CD4-positive, alpha-beta T cell treated with Interleukin-4 for 1 hour (primary cell): ENCODE data around the gene GLTP.
A peak's percentile ranks its signal among the peaks of the same experiment; 100 is the strongest.
"Not testable (repeated sequence)": the region's sequence is repeated elsewhere in the genome, so short reads cannot be mapped to it uniquely, and the experiment has no call there.

Experiments
- DNase-seq, 2 donors: peaks; one replicate each; pipeline ENCODE4 v3.0.0-alpha.2; 2020 to 2022

The GLTP gene

GRCh38 chr12:109900752-109901580, 20.6 kb upstream of the GLTP start:
- DNase-seq, result no peak

- peak; percentile 80 to 81 for DNase-seq
Measured at GRCh38 chr12:109899783-109900751, 19.7 kb upstream of the GLTP start, which contains the start of gene TCHP. Gene TCHP (plus strand): TSS chr12:109900274. CDS start chr12:109903027, 2,753 bp downstream.

- not testable (repeated sequence) for DNase-seq
Measured at GRCh38 chr12:109899345-109899744, 19.0 kb upstream of the GLTP start.

- DNase-seq, result no peak
Measured at GRCh38 chr12:109897029-109897428, 16.7 kb upstream of the GLTP start.

- no peak for DNase-seq
Measured at GRCh38 chr12:109896188-109896587, 15.8 kb upstream of the GLTP start.

- DNase-seq, result no peak
Measured at GRCh38 chr12:109894939-109895338, 14.6 kb upstream of the GLTP start.

- DNase-seq, result no peak
Measured at GRCh38 chr12:109893261-109893995, 13.1 kb upstream of the GLTP start.

- DNase-seq, result peak; percentile 42 to 50
Measured at GRCh38 chr12:109892748-109893147, 12.4 kb upstream of the GLTP start.

GRCh38 chr12:109892165-109892715, 11.9 kb upstream of the GLTP start:
- no peak for DNase-seq

- not testable (repeated sequence) for DNase-seq
Measured at GRCh38 chr12:109891731-109892130, 11.4 kb upstream of the GLTP start.

GRCh38 chr12:109890620-109891170, 10.4 kb upstream of the GLTP start:
- DNase-seq, result no peak

GRCh38 chr12:109888179-109889020, 8.1 kb upstream of the GLTP start:
- DNase-seq, result peak; percentile 42 to 62

GRCh38 chr12:109885616-109886015, 5.3 kb upstream of the GLTP start:
- DNase-seq, result no peak

GRCh38 chr12:109883461-109883860, 3.1 kb upstream of the GLTP start:
- DNase-seq, result no peak

- no peak for DNase-seq
Measured at GRCh38 chr12:109881752-109882151, 1.4 kb upstream of the GLTP start.

GRCh38 chr12:109880938-109881337, 597 bp upstream of the GLTP start:
- no peak for DNase-seq

GRCh38 chr12:109879351-109880042, 844 bp downstream of the GLTP start:
- peak in 1 of 2 donors; percentile 15 for DNase-seq

- no peak for DNase-seq
Measured at GRCh38 chr12:109878749-109879148, 1.6 kb downstream of the GLTP start.

GRCh38 chr12:109878247-109878625, 2.1 kb downstream of the GLTP start:
- no peak for DNase-seq

- DNase-seq, result no peak
Measured at GRCh38 chr12:109877504-109878246, 2.7 kb downstream of the GLTP start.
